A204.1 (cell line): ENCODE data around the gene CCDC170.
"Not testable (repeated sequence)": the region's sequence is repeated elsewhere in the genome, so short reads cannot be mapped to it uniquely, and the experiment has no call there.

Source experiments
- FAIRE-seq: peaks from 2 replicates; lab custom pipeline; 2012; peaks lifted over from hg19 to GRCh38; lab: Jason Lieb, UNC

Gene CCDC170, protein sequence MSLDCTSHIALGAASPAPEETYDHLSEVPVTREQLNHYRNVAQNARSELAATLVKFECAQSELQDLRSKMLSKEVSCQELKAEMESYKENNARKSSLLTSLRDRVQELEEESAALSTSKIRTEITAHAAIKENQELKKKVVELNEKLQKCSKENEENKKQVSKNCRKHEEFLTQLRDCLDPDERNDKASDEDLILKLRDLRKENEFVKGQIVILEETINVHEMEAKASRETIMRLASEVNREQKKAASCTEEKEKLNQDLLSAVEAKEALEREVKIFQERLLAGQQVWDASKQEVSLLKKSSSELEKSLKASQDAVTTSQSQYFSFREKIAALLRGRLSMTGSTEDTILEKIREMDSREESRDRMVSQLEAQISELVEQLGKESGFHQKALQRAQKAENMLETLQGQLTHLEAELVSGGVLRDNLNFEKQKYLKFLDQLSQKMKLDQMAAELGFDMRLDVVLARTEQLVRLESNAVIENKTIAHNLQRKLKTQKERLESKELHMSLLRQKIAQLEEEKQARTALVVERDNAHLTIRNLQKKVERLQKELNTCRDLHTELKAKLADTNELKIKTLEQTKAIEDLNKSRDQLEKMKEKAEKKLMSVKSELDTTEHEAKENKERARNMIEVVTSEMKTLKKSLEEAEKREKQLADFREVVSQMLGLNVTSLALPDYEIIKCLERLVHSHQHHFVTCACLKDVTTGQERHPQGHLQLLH

DNA sequence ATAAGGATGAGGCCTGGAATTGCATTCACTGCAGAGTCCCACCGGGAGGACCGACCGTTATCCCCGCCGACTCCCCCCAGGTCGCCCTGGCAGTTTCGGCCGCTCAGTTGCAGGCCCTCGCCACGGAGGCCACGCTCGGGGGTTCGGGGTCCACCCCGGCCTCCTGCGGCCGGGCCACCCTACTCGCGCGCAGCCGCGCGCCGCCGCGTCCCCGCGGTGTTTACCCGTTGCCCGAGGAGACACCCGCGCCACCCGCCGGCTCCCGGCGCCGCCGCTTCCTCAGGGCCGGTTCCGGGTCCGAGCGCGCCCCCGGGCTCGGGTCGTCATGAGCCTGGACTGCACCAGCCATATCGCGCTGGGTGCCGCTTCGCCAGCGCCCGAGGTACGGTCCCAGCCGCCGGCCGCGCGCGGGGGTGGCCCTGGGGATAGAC, at the start of gene CCDC170:
CCDC170 (plus strand) TSS at position 214 of the 431 bp plus-strand sequence; CDS start at position 326, 112 bp downstream.
- FAIRE-seq, result no peak

DNA sequence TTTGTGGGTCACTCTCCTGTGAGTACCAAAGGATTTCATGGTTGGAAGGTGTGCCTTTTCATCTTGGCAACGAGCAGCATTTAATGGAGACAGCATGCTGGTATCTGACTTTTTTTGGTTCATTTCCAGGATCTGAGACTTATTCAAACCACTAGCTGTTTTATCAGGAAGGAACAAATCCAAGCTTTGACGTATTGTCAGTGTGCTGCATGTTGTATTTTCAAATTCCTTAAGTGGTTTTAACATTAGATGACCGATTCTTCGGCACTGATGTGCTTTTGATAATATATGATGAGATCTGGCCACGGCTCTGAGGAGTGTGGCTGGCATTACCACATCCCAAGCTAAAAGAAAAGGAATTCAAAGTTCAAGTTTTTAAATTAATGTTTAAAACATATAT, 48.3 kb upstream of the CCDC170 start:
- FAIRE-seq, result no peak

DNA sequence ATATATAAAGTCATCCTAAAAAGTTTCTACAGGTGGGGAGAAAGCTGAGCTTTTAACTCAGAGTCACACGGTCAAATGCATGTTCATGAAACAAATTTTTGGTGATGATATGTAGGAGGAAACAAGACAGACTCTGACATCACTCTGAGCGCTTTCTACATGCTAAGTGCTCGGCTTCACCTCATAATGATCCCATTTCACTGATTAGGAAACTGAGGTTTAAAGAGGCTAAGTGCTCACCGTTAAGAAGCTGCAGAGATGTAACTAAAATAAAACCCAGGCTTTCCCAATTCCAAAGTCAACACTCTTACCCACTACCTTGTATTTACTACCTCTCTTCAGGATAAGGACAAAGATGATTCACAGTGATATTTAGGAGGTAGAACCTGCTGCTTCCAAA, 46.6 kb upstream of the CCDC170 start:
- FAIRE-seq, result no peak

DNA sequence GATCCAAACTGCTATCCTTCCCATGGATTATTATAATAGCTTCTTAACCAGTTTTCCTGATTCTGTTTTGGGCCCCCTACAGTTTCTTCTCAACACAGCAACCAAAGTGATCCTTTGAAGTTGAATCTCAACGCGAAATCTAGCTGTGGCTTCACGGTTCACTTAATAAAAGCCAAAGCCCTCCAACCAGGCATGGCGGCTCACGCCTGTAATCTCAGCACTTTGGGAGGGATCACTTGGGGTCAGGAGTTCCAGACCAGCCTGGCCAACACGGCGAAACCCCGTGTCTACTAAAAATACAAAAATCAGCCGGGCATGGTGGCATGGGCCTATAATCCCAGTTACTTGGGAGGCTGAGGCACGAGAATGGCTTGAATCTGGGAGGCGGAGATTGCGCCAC, 45.2 kb upstream of the CCDC170 start:
- no peak for FAIRE-seq

GRCh38 chr6:151450928-151451327, 42.9 kb upstream of the CCDC170 start:
- not testable (repeated sequence) for FAIRE-seq

DNA sequence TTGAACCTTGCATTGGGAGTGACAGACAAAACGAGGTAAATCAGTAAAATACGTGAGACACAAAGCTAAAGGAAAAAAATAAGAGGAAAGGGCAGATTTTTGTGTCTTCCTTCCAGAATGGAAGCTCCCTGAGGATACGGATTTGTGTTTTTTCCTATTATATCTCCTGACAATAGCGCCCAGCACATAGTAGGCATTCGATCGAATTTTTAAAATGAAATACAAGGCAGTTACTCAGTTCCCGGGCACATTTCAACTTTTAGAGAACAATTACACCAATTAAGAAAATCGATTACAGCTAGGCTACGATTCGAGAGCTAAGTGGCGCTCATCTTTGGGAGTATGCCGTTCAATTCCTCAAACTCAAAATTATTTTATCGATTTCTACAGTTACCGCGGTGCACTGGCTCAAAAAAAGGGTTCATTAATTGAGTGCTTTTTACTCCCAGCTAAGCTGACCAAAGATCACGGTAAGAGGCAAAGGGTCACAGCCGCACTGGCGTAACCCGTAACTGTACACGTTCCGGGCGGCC, 42.3 kb upstream of the CCDC170 start:
- FAIRE-seq, result no peak

DNA sequence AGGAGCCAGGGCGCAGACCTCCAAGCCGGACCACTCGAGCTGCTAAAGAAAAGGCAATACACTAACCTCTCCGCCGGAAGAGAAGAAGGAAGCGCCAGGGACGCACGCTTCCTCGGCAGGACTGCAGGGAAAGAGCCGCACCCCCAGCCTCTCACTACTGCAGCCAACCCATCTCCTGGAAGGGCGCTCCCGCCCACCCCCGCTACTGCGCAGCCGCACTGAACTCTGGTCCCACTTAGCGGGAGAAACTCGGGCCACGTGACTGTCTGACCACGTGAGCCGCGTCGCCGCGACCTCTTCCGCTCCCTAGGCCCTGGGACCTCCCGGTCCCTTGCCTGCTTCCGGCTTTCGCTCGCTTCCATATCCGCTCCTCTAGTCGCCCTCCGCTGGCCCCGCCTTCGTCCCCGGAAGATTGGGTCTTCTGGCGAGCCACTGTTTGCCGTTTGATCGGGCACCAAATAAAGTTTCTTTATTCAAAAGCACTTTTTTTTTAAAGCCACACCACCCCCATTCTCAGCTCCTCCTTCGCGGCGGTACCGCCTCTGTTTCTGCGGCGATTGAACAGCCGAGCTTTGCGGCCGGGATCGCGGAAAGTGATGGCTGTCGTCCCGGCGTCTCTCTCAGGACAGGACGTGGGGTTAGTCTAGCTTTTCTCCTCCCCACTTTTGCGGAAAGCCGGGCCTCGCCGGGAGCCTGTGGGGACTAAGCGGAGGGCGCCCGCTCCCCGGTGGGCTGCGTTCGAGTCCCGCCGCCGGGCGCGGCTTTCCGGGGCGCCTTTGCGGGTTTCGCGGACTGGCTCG, 41.7 kb upstream of the CCDC170 start, which contains the start of gene RMND1:
RMND1 (minus strand) TSS at position 177 of the 800 bp plus-strand sequence. CDS start 6,315 bp downstream, outside the sequence.
- FAIRE-seq, result peak; percentile 99

GRCh38 chr6:151452750-151453427, 40.9 kb upstream of the CCDC170 start:
- FAIRE-seq, result no peak

DNA sequence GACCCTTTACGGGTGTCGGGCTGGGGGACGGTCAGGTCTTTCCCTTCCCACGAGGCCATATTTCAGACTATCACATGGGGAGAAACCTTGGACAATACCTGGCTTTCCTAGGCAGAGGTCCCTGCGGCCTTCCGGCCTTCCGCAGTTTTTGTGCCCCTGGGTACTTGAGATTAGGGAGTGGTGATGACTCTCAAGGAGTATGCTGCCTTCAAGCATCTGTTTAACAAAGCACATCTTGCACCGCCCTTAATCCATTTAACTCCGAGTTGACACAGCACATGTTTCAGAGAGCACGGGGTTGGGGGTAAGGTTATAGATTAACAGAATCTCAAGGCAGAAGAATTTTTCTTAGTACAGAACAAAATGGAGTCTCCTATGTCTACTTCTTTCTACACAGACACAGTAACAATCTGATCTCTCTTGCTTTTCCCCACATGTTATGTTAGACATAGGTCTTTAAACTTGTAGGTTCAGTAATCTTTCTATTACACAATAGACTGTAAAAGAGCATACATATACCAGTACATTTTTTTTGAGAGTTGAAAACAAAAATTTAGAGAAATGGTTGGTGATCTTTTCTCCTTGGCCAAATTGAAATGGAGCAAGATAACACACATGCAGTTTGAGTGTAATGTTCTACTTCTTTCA, 37.9 kb upstream of the CCDC170 start:
- not testable (repeated sequence) for FAIRE-seq

DNA sequence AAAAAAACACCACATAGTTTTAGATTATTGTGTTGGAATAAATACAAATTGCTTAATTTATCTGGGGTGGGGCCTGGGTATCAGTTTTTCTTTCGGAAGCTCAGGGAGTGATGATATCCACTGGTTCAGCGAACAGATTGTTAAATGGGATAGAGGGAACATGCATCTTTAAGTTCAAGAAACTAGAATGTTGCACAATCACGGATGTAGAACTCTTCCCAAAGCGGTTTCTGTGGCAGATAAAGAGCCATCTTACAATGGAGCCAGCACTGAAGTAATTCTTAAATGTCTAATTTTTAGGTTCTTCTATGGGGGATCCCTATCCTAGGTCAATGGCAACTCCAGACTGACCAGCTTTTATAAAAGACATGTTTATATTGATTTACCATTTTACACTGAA, 32.1 kb upstream of the CCDC170 start:
- no peak for FAIRE-seq

- FAIRE-seq, result no peak
Observed at GRCh38 chr6:151464702-151465101, 29.1 kb upstream of the CCDC170 start.

DNA sequence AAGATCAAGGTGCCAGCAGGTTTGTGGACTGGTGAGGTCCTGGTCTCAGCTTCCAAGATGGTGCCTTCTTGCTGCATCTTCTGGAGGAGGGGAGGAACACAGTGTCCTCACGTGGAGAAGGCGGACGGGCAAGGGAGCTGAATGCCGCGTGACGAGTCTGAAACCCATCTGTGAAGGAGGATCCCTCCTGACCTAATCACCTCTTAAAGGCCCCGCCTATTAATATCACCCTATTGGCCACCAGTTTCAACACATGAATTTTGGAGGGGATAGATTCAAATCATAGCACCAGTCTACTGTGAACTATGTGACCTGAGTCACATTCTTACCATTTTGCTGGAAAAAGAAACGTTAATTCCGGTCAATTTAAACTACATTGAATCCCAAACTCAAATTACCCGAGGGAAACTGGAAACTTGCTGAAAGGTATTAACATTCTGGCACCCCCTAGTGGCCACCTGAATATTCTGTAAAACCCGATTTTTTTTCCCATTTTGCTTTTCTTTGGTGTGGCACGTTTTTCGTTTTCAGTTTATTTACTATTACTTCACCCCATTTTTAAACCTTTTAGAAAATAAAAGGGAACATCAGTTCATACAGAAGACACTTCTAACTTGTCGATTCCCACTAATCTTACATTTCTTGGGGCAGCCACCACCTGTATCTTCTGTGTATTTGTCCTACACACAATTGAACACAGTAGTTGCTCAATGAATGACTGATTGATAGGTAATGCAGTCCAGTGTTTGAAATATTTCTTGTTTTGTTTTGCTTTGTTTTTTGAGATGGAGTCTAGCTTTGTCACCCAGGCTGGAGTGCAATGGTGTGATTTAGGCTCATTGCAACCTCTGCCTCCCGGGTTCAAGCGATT, 17.9 kb upstream of the CCDC170 start:
- FAIRE-seq, result peak; percentile 80

GRCh38 chr6:151477726-151478125, 16.1 kb upstream of the CCDC170 start:
- FAIRE-seq, result no peak

DNA sequence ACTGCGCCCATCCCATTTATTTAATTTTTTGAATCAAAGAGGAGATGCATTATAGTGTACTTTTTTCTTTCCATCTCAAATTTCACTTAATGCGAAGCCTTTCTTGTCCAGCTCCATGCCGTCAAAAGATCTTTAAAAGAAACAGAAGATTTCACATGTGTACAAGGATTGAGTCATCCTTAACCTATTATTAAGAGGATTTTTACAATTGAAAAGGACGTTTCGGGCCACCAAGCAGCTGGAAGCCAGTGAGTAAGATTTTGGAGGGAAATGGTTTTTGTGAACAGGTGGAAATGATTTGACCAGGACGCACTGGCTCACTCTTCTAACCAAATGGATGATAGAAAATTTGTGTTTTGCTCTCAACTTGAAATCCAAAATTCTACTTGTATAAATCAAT, 15.1 kb upstream of the CCDC170 start:
- FAIRE-seq, result no peak

DNA sequence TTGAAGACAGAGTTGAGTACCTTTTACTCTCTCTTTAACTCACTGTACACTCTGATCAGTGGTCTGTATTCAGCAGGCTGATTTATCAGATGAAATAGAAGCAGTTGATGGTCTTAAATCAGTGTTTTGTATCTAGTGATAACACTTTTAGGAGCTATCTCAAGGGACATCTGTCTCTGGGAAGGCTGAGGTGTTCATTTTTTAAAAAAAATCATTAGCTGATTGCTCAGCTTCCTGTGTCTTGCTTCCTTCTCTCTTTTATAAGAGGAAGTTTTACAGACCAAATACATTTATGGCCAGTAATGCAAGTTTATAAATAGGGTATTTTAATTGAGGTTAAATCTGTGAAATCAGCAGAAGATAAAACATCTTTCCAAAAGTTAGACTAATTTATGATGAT, 12.0 kb upstream of the CCDC170 start:
- no peak for FAIRE-seq

- no peak for FAIRE-seq
Observed at GRCh38 chr6:151482290-151482689, 11.5 kb upstream of the CCDC170 start.

- no peak for FAIRE-seq
Observed at GRCh38 chr6:151483994-151484393, 9.8 kb upstream of the CCDC170 start.

- no peak for FAIRE-seq
Observed at GRCh38 chr6:151488226-151488625, 5.6 kb upstream of the CCDC170 start.

GRCh38 chr6:151490996-151491395, 2.8 kb upstream of the CCDC170 start:
- no peak for FAIRE-seq

DNA sequence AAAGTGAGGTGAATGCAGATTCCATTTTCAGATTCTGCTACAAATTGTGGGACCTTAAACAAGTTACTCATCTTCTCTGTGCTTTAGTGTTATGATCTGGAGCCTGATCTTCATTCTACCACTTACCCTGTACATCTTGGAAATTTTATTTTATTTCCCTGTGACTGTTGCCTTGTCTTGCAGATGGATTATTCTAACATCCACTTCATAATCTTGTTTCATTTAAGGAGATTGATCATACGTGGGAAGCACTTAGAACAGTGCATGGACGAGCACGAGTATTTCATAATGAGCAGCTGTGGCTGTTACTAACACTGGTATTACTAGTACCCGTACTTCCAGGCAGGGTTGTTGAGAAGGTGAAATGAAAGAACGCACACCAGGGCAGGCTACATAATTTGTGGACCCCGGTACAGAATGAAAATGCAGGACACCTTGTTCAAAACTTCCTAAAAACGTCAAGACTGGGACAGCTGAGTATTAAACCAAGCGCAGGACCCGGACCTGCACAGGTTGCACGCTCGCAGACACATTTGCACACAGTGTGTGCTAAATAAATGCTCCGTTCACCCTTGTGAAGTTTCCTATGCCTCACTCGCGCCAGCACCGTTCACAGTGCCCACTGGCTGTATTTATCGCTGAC, 535 bp upstream of the CCDC170 start:
- no peak for FAIRE-seq
